ENCODE measurements around the gene KCNQ1.
"Not testable (repeated sequence)": the region's sequence is repeated elsewhere in the genome, so short reads cannot be mapped to it uniquely, and the experiment has no call there.

The KCNQ1 gene

GRCh38 chr11:2631161-2631560 lies 186.4 kb downstream of the KCNQ1 start:
- no peak for DNase-seq

- not testable (repeated sequence) for DNase-seq
Observed at GRCh38 chr11:2639763-2640162, 195.0 kb downstream of the KCNQ1 start.

GRCh38 chr11:2641623-2642022 lies 196.8 kb downstream of the KCNQ1 start:
- no peak for DNase-seq

GRCh38 chr11:2643746-2644145 lies 198.9 kb downstream of the KCNQ1 start:
- DNase-seq, result no peak

GRCh38 chr11:2644844-2645778 lies 200.3 kb downstream of the KCNQ1 start:
- DNase-seq, result no peak

GRCh38 chr11:2645779-2646118 lies 200.9 kb downstream of the KCNQ1 start:
- no peak for DNase-seq

- no peak for DNase-seq
Observed at GRCh38 chr11:2647167-2647566, 202.4 kb downstream of the KCNQ1 start.

GRCh38 chr11:2647953-2648352 lies 203.1 kb downstream of the KCNQ1 start:
- DNase-seq, result no peak

GRCh38 chr11:2649400-2649799 lies 204.6 kb downstream of the KCNQ1 start:
- no peak for DNase-seq

- no peak for DNase-seq
Observed at GRCh38 chr11:2649848-2650247, 205.0 kb downstream of the KCNQ1 start.

- no peak for DNase-seq
Observed at GRCh38 chr11:2650343-2650867, 205.6 kb downstream of the KCNQ1 start.

GRCh38 chr11:2651054-2651617 lies 206.3 kb downstream of the KCNQ1 start:
- DNase-seq, result no peak

- no peak for DNase-seq
Observed at GRCh38 chr11:2651826-2652271, 207.0 kb downstream of the KCNQ1 start.

GRCh38 chr11:2652333-2653197 lies 207.8 kb downstream of the KCNQ1 start:
- no peak for DNase-seq

- no peak for DNase-seq
Observed at GRCh38 chr11:2653198-2653551, 208.4 kb downstream of the KCNQ1 start.

- no peak for DNase-seq
Observed at GRCh38 chr11:2653930-2654739, 209.3 kb downstream of the KCNQ1 start.

GRCh38 chr11:2655016-2655719 lies 210.4 kb downstream of the KCNQ1 start:
- DNase-seq, result no peak

GRCh38 chr11:2655834-2656622 lies 211.2 kb downstream of the KCNQ1 start:
- no peak for DNase-seq

GRCh38 chr11:2656859-2657258 lies 212.1 kb downstream of the KCNQ1 start:
- no peak for DNase-seq

GRCh38 chr11:2657697-2658284 lies 213.0 kb downstream of the KCNQ1 start:
- DNase-seq, result no peak
